WTC11 (cell line): ENCODE data around the gene WDCP.

Experiments
- FOXK1 ChIP-seq: sonication (generic); formaldehyde crosslinking; IDR thresholded peaks from 2 replicates; pipeline ENCODE4 v1.8.0; 2022; ENCODE audit warnings: mild to moderate bottlenecking, moderate library complexity, missing genetic modification reagents
- SP1 ChIP-seq: sonication (generic); formaldehyde crosslinking; conservative IDR thresholded peaks from 2 replicates; pipeline ENCODE4 v1.8.1; 2022; ENCODE audit warnings: missing genetic modification reagents
- TP53 ChIP-seq: sonication (generic); formaldehyde crosslinking; IDR thresholded peaks from 2 replicates; pipeline ENCODE4 v1.8.1; 2023; ENCODE audit warnings: mild to moderate bottlenecking, missing genetic modification reagents
- TF ChIP-seq, protein P1 (sequence below): fragments of 200-600 bp; IDR thresholded peaks from 2 replicates; pipeline ENCODE4 v1.8.0; 2022; ENCODE audit warnings: antibody characterized with exemption
- TF ChIP-seq, protein P2 (sequence below): sonication (generic); formaldehyde crosslinking; IDR thresholded peaks from 2 replicates; pipeline ENCODE4 v1.8.1; 2022; ENCODE audit warnings: missing genetic modification reagents, borderline replicate concordance
- TF ChIP-seq, protein P3 (sequence below): sonication (generic); formaldehyde crosslinking; IDR thresholded peaks from 2 replicates; pipeline ENCODE4 v1.8.0; 2023; ENCODE audit warnings: missing genetic modification reagents, mild to moderate bottlenecking, borderline replicate concordance
- TF ChIP-seq, protein P4 (sequence below): fragments of 250-450 bp; sonication (Bioruptor Pico); IDR thresholded peaks from 2 replicates; pipeline ENCODE4 v2.1.2; 2022; ENCODE audit warnings: mild to moderate bottlenecking, moderate library complexity
- TF ChIP-seq, protein P5 (sequence below): sonication (generic); formaldehyde crosslinking; IDR thresholded peaks from 2 replicates; pipeline ENCODE4 v1.8.0; 2022; ENCODE audit warnings: missing genetic modification reagents

DNA sequence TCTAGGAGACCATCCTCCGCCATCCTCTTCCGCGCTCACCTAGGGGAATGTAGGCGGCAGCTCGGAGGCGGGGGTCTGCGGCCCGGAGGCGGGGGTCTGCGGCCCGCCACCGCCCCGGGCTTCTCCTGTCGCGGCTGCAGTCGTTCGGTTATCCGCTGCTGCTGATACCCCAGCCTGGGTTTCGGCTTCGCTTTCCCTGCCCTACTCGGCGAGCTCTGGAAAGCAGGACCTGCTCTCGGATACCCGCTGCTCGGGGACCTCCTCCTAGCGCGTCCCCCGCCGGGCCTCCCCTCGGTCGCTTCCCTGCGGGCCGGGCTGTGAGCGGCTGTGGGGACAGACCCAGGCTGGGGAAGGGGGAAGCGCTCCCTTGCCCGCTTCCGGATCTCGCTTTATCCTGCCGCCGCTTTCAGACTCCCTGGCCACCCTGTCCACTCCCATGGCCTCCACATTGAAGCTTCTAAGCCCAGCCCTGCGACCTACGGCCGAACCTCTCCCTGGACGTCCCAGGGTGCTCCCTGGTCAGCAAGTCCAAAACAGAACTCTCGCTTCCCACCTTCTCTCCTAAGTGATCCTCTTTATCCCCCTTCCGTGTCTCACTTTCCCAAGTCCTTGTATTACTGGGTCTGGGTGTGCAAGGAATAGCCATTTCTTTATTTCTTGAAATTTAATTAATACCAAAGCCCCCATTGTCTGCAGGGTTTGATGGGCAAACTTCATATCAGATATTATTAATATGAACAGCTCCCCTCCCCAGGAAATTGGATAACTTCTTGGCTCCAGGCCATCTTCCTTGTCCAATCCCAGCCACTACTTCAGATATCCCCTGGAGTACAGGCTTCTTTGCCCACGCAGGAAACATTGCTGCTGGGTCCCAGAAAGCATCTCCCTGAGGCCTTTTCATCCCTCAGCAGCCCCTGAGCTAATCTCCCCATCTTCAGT is 3.1 kb upstream of the WDCP start:
- TF ChIP-seq TP53 (CRISPR knock-in tag), result no peak
- TF ChIP-seq, protein P1, sequence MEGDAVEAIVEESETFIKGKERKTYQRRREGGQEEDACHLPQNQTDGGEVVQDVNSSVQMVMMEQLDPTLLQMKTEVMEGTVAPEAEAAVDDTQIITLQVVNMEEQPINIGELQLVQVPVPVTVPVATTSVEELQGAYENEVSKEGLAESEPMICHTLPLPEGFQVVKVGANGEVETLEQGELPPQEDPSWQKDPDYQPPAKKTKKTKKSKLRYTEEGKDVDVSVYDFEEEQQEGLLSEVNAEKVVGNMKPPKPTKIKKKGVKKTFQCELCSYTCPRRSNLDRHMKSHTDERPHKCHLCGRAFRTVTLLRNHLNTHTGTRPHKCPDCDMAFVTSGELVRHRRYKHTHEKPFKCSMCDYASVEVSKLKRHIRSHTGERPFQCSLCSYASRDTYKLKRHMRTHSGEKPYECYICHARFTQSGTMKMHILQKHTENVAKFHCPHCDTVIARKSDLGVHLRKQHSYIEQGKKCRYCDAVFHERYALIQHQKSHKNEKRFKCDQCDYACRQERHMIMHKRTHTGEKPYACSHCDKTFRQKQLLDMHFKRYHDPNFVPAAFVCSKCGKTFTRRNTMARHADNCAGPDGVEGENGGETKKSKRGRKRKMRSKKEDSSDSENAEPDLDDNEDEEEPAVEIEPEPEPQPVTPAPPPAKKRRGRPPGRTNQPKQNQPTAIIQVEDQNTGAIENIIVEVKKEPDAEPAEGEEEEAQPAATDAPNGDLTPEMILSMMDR, result no peak
- TF ChIP-seq SP1 (CRISPR knock-in tag), result no peak
- TF ChIP-seq, protein P2, sequence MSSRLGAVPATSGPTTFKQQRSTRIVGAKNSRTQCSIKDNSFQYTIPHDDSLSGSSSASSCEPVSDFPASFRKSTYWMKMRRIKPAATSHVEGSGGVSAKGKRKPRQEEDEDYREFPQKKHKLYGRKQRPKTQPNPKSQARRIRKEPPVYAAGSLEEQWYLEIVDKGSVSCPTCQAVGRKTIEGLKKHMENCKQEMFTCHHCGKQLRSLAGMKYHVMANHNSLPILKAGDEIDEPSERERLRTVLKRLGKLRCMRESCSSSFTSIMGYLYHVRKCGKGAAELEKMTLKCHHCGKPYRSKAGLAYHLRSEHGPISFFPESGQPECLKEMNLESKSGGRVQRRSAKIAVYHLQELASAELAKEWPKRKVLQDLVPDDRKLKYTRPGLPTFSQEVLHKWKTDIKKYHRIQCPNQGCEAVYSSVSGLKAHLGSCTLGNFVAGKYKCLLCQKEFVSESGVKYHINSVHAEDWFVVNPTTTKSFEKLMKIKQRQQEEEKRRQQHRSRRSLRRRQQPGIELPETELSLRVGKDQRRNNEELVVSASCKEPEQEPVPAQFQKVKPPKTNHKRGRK, result no peak
- TF ChIP-seq, protein P3, sequence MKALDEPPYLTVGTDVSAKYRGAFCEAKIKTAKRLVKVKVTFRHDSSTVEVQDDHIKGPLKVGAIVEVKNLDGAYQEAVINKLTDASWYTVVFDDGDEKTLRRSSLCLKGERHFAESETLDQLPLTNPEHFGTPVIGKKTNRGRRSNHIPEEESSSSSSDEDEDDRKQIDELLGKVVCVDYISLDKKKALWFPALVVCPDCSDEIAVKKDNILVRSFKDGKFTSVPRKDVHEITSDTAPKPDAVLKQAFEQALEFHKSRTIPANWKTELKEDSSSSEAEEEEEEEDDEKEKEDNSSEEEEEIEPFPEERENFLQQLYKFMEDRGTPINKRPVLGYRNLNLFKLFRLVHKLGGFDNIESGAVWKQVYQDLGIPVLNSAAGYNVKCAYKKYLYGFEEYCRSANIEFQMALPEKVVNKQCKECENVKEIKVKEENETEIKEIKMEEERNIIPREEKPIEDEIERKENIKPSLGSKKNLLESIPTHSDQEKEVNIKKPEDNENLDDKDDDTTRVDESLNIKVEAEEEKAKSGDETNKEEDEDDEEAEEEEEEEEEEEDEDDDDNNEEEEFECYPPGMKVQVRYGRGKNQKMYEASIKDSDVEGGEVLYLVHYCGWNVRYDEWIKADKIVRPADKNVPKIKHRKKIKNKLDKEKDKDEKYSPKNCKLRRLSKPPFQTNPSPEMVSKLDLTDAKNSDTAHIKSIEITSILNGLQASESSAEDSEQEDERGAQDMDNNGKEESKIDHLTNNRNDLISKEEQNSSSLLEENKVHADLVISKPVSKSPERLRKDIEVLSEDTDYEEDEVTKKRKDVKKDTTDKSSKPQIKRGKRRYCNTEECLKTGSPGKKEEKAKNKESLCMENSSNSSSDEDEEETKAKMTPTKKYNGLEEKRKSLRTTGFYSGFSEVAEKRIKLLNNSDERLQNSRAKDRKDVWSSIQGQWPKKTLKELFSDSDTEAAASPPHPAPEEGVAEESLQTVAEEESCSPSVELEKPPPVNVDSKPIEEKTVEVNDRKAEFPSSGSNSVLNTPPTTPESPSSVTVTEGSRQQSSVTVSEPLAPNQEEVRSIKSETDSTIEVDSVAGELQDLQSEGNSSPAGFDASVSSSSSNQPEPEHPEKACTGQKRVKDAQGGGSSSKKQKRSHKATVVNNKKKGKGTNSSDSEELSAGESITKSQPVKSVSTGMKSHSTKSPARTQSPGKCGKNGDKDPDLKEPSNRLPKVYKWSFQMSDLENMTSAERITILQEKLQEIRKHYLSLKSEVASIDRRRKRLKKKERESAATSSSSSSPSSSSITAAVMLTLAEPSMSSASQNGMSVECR (CRISPR knock-in tag), result no peak
- TF ChIP-seq FOXK1, result no peak
- TF ChIP-seq, protein P4, sequence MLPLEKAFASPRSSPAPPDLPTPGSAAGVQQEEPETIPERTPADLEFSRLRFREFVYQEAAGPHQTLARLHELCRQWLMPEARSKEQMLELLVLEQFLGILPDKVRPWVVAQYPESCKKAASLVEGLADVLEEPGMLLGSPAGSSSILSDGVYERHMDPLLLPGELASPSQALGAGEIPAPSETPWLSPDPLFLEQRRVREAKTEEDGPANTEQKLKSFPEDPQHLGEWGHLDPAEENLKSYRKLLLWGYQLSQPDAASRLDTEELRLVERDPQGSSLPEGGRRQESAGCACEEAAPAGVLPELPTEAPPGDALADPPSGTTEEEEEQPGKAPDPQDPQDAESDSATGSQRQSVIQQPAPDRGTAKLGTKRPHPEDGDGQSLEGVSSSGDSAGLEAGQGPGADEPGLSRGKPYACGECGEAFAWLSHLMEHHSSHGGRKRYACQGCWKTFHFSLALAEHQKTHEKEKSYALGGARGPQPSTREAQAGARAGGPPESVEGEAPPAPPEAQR (CRISPR knock-in tag), result no peak
- TF ChIP-seq, protein P5, sequence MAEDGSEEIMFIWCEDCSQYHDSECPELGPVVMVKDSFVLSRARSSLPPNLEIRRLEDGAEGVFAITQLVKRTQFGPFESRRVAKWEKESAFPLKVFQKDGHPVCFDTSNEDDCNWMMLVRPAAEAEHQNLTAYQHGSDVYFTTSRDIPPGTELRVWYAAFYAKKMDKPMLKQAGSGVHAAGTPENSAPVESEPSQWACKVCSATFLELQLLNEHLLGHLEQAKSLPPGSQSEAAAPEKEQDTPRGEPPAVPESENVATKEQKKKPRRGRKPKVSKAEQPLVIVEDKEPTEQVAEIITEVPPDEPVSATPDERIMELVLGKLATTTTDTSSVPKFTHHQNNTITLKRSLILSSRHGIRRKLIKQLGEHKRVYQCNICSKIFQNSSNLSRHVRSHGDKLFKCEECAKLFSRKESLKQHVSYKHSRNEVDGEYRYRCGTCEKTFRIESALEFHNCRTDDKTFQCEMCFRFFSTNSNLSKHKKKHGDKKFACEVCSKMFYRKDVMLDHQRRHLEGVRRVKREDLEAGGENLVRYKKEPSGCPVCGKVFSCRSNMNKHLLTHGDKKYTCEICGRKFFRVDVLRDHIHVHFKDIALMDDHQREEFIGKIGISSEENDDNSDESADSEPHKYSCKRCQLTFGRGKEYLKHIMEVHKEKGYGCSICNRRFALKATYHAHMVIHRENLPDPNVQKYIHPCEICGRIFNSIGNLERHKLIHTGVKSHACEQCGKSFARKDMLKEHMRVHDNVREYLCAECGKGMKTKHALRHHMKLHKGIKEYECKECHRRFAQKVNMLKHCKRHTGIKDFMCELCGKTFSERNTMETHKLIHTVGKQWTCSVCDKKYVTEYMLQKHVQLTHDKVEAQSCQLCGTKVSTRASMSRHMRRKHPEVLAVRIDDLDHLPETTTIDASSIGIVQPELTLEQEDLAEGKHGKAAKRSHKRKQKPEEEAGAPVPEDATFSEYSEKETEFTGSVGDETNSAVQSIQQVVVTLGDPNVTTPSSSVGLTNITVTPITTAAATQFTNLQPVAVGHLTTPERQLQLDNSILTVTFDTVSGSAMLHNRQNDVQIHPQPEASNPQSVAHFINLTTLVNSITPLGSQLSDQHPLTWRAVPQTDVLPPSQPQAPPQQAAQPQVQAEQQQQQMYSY (CRISPR knock-in tag), result peak; percentile 43; the same call in 1 of the 2 replicates
